MM.1S (cell line): ENCODE measurements around the gene DISC1.

Source experiments
- DNase-seq: peaks from one replicate; pipeline ENCODE4 v3.0.0-alpha.2; 2015
- H2AFZ ChIP-seq: fragments of 300-600 bp; sonication (generic); 2 replicates; pipeline ENCODE4 v1.6.0; 2016; ENCODE audit warnings: antibody characterized with exemption, low read length
- H3F3A ChIP-seq: fragments of 300-600 bp; sonication (generic); 2 replicates; pipeline ENCODE4 v1.6.1; 2016; ENCODE audit warnings: mild to moderate bottlenecking, antibody characterized with exemption, low read length, moderate library complexity, mixed read lengths; ENCODE audit not compliant: insufficient read depth
- H3K27ac ChIP-seq: fragments of 300-600 bp; sonication (generic); 2 replicates; pipeline ENCODE4 v1.5.1; 2016; ENCODE audit warnings: mild to moderate bottlenecking, low read length
- H3K27me3 ChIP-seq: fragments of 300-600 bp; sonication (generic); replicated peaks from 2 replicates; pipeline ENCODE4 v1.6.0; 2016; ENCODE audit warnings: low read length; ENCODE audit not compliant: insufficient read depth
- H3K36me3 ChIP-seq: fragments of 300-600 bp; sonication (generic); replicated peaks from 2 replicates; pipeline ENCODE4 v1.6.1; 2016; ENCODE audit warnings: mild to moderate bottlenecking, low read length, mixed read lengths; ENCODE audit not compliant: insufficient read depth
- H3K4me1 ChIP-seq: fragments of 300-600 bp; sonication (generic); 2 replicates; pipeline ENCODE4 v1.6.1; 2016; ENCODE audit warnings: low read length, mixed read lengths
- H3K4me2 ChIP-seq: fragments of 300-600 bp; sonication (generic); 2 replicates; pipeline ENCODE4 v1.6.0; 2016; ENCODE audit warnings: low read depth, low read length
- H3K4me3 ChIP-seq: fragments of 300-600 bp; sonication (generic); 2 replicates; pipeline ENCODE4 v1.5.1; 2016; ENCODE audit warnings: low read length, mixed read lengths
- H3K79me2 ChIP-seq: fragments of 300-600 bp; sonication (generic); 2 replicates; pipeline ENCODE4 v1.6.1; 2016; ENCODE audit warnings: mixed run types, low read length, mixed read lengths
- H3K9ac ChIP-seq: fragments of 300-600 bp; sonication (generic); 2 replicates; pipeline ENCODE4 v1.6.1; 2016; ENCODE audit warnings: low read length, mixed read lengths
- H3K9me2 ChIP-seq: fragments of 300-600 bp; sonication (generic); replicated peaks from 2 replicates; pipeline ENCODE4 v1.6.1; 2016; ENCODE audit warnings: mild to moderate bottlenecking, low read length, mixed read lengths; ENCODE audit not compliant: insufficient read depth
- H3K9me3 ChIP-seq: fragments of 300-600 bp; sonication (generic); replicated peaks from 2 replicates; pipeline ENCODE4 v1.6.1; 2016; ENCODE audit warnings: mild to moderate bottlenecking, low read length, mixed read lengths; ENCODE audit not compliant: insufficient read depth
- H4K20me1 ChIP-seq: fragments of 300-600 bp; sonication (generic); 2 replicates; pipeline ENCODE4 v1.6.1; 2016; ENCODE audit warnings: mild to moderate bottlenecking, low read length, moderate library complexity, mixed read lengths; ENCODE audit not compliant: insufficient read depth
- CTCF ChIP-seq: fragments of 300-600 bp; sonication (generic); IDR thresholded peaks from 2 replicates; pipeline ENCODE4 v1.5.1; 2016; ENCODE audit warnings: antibody characterized with exemption, low read length, mixed read lengths
- EZH2 ChIP-seq: fragments of 300-600 bp; sonication (generic); optimal IDR thresholded peaks from 2 replicates; pipeline ENCODE3; 2017; ENCODE audit warnings: low read depth, mild to moderate bottlenecking, antibody characterized with exemption, low read length, mixed read lengths
- EZH2phosphoT487 ChIP-seq: fragments of 300-600 bp; sonication (generic); IDR thresholded peaks from 2 replicates; pipeline ENCODE4 v1.6.1; 2018; ENCODE audit warnings: antibody characterized with exemption, low read length

DISC1 gene

GRCh38 chr1:231738554-231738953 is 112.0 kb downstream of the DISC1 start:
- no peak overlapping the region for H2AFZ ChIP-seq
- H3K27ac ChIP-seq, result no peak overlapping the region
- no peaks in the 10 kb centered on the region for H3K36me3 ChIP-seq
- H3K9me2 ChIP-seq, result no peaks in the 10 kb centered on the region
- no peaks in the 10 kb centered on the region for H3K27me3 ChIP-seq
- H3K4me3 ChIP-seq, result no peak overlapping the region
- H3K9ac ChIP-seq, result no peak overlapping the region
- TF ChIP-seq CTCF (no peak), EZH2 (no peak), EZH2phosphoT487 (no peak)
- H4K20me1 ChIP-seq, result no peaks in the 10 kb centered on the region
- no peaks in the 10 kb centered on the region for H3K4me1 ChIP-seq
- no peaks in the 10 kb centered on the region for H3K79me2 ChIP-seq
- no peaks in the 10 kb centered on the region for H3K9me3 ChIP-seq
- no peaks in the 10 kb centered on the region for H3F3A ChIP-seq
- no peak for DNase-seq
- H3K4me2 ChIP-seq, result no peak overlapping the region

GRCh38 chr1:231743966-231744365 is 117.4 kb downstream of the DISC1 start:
- no peaks in the 10 kb centered on the region for H3K79me2 ChIP-seq
- H3K9me2 ChIP-seq, result no peaks in the 10 kb centered on the region
- no peaks in the 10 kb centered on the region for H3K9me3 ChIP-seq
- no peak for TF ChIP-seq EZH2phosphoT487
- TF ChIP-seq CTCF, result no peak
- TF ChIP-seq EZH2, result no peak
- H3K4me3 ChIP-seq, result no peak overlapping the region
- H3K27me3 ChIP-seq, result no peaks in the 10 kb centered on the region
- no peaks in the 10 kb centered on the region for H3F3A ChIP-seq
- no peak for DNase-seq
- H3K4me2 ChIP-seq, result no peak overlapping the region
- H3K27ac ChIP-seq, result no peak overlapping the region
- H4K20me1 ChIP-seq, result no peaks in the 10 kb centered on the region
- H3K9ac ChIP-seq, result no peak overlapping the region
- H3K4me1 ChIP-seq, result no peaks in the 10 kb centered on the region
- no peaks in the 10 kb centered on the region for H3K36me3 ChIP-seq
- H2AFZ ChIP-seq, result no peak overlapping the region

GRCh38 chr1:231748760-231749415 is 122.3 kb downstream of the DISC1 start:
- no peak for DNase-seq
- Histone ChIP-seq H3K9me2 (no peaks in the 10 kb centered on the region), H3K27ac (no peak overlapping the region)

More at GRCh38 chr1:231748760-231749415, 122.3 kb downstream of the DISC1 start:
- H3K4me2 ChIP-seq, result no peak overlapping the region
- no peaks in the 10 kb centered on the region for H3K4me1 ChIP-seq
- H3K27me3 ChIP-seq, result no peaks in the 10 kb centered on the region
- no peaks in the 10 kb centered on the region for H3F3A ChIP-seq
- no peaks in the 10 kb centered on the region for H4K20me1 ChIP-seq
- no peaks in the 10 kb centered on the region for H3K9me3 ChIP-seq
- no peak overlapping the region for H3K4me3 ChIP-seq
- H2AFZ ChIP-seq, result no peak overlapping the region
- H3K9ac ChIP-seq, result no peak overlapping the region
- H3K36me3 ChIP-seq, result no peaks in the 10 kb centered on the region
- no peak for TF ChIP-seq EZH2
- no peak for TF ChIP-seq EZH2phosphoT487
- no peak for TF ChIP-seq CTCF
- H3K79me2 ChIP-seq, result no peaks in the 10 kb centered on the region
